ENCODE data around the gene PTMA.

- TF ChIP-seq POLR2A (IDR thresholded peaks at IDR 0.05; ENCODE audit: low read depth, low read length) = no peak
- no peak for TF ChIP-seq CTCF (conservative IDR thresholded peaks at IDR 0.05; ENCODE audit: low read depth, low read length)
- no peak for TF ChIP-seq BHLHE40 (IDR thresholded peaks at IDR 0.05; ENCODE audit: low read depth, low read length)
- TF ChIP-seq USF2 (IDR thresholded peaks at IDR 0.05; ENCODE audit: low read depth, low read length) = no peak
Measured at GRCh38 chr2:231699006-231699405, 9.3 kb upstream of the PTMA start.

Data from IMR-90 (cell line).